ENCODE results near the gene PTPRK.

- TF ChIP-seq CTCF (IDR thresholded peaks at IDR 0.05 in 2 of 3, conservative IDR thresholded peaks at IDR 0.05 in 1 of 3; ENCODE audit: borderline replicate concordance in 1 of 3, insufficient read depth in 1 of 3, low read depth in 2 of 3, low read length in 2 of 3) (no peak), EZH2 (IDR thresholded peaks at IDR 0.05) (no peak), POLR2A (IDR thresholded peaks at IDR 0.05; ENCODE audit: borderline replicate concordance, extremely low read depth, insufficient read depth, insufficient read length) (no peak), SIN3A (IDR thresholded peaks at IDR 0.05; ENCODE audit: low read depth) (no peak), MAX (IDR thresholded peaks at IDR 0.05) (no peak), CBX3 (IDR thresholded peaks at IDR 0.05; ENCODE audit: low read depth) (no peak), JUND (IDR thresholded peaks at IDR 0.05) (no peak), ELF1 (IDR thresholded peaks at IDR 0.05; ENCODE audit: borderline replicate concordance, low read depth) (no peak)
Measured at GRCh38 chr6:128351255-128351514, 169.2 kb downstream of the PTPRK start.
